Endothelial cell (in vitro differentiated cells): Measurements from ENCODE around the gene LMO1. TPM values are rescaled to one million over a fixed set of nuclear protein-coding genes. Genes with fewer than 3 reads are reported as not detected.

Experiments
- DNase-seq: peaks from one replicate; pipeline ENCODE4 v3.0.0; 2021; ENCODE audit warnings: low spot score
- H3K27ac Mint-ChIP-seq: one replicate; pipeline ENCODE4 v1.8.0; 2021; ENCODE audit warnings: mixed read lengths, inconsistent platforms; ENCODE audit not compliant: unreplicated experiment
- H3K27me3 Mint-ChIP-seq: one replicate; pipeline ENCODE4 v1.8.0; 2021; ENCODE audit warnings: mild to moderate bottlenecking, moderate library complexity, mixed read lengths, inconsistent platforms; ENCODE audit not compliant: unreplicated experiment
- H3K36me3 Mint-ChIP-seq: one replicate; pipeline ENCODE4 v1.8.0; 2021; ENCODE audit warnings: mild to moderate bottlenecking, low read depth, mixed read lengths, inconsistent platforms; ENCODE audit not compliant: unreplicated experiment
- H3K4me1 Mint-ChIP-seq: one replicate; pipeline ENCODE4 v1.8.0; 2021; ENCODE audit warnings: mild to moderate bottlenecking, mixed read lengths, inconsistent platforms; ENCODE audit not compliant: unreplicated experiment
- H3K4me3 Mint-ChIP-seq: one replicate; pipeline ENCODE4 v1.8.0; 2021; ENCODE audit warnings: mild to moderate bottlenecking, mixed read lengths, inconsistent platforms; ENCODE audit not compliant: unreplicated experiment
- H3K9me3 Mint-ChIP-seq: one replicate; pipeline ENCODE4 v1.8.0; 2021; ENCODE audit warnings: mixed read lengths, inconsistent platforms; ENCODE audit not compliant: unreplicated experiment
- total RNA-seq: library from RNA; stranded (reverse); fragmentation: NEBNext Ultra II Directional; extraction: Animal tissue kit (Norgen Biotek cat#: 25700); gene quantifications from one replicate; pipeline ENCODE4 v1.2.1, GENCODE V29; 2021; ENCODE audit not compliant: unreplicated experiment
- TF ChIP-seq, protein P1 (sequence below): fragments of 200-600 bp; sonication (generic); IDR thresholded peaks from one replicate; pipeline ENCODE4 v1.5.0; 2021; ENCODE audit warnings: antibody characterized with exemption; ENCODE audit not compliant: unreplicated experiment

Gene LMO1
- total RNA-seq, 1 donor from 2014 or later, result not detected

DNA sequence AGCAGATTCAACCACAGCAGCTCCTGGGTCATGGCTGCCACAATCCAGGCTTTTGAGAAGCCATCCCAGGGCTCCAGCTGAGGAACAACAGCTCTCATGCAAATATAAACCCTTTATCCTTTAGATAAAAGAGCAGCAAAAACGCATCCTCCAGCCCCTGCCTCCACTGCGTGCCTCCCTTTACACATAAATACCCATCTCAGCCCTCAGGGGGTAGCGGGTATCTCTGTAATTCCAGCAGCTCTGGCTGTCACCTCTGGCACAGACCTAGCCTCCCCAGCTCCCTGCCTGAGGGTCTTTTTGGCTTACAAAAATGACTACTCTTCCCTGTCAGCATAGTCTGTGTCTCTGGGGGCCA, 21.6 kb downstream of the LMO1 start:
- no peak for DNase-seq
- peaks cover 13% of the 10 kb centered on the region for H3K27me3 Mint-ChIP-seq
- TF ChIP-seq, protein P1, sequence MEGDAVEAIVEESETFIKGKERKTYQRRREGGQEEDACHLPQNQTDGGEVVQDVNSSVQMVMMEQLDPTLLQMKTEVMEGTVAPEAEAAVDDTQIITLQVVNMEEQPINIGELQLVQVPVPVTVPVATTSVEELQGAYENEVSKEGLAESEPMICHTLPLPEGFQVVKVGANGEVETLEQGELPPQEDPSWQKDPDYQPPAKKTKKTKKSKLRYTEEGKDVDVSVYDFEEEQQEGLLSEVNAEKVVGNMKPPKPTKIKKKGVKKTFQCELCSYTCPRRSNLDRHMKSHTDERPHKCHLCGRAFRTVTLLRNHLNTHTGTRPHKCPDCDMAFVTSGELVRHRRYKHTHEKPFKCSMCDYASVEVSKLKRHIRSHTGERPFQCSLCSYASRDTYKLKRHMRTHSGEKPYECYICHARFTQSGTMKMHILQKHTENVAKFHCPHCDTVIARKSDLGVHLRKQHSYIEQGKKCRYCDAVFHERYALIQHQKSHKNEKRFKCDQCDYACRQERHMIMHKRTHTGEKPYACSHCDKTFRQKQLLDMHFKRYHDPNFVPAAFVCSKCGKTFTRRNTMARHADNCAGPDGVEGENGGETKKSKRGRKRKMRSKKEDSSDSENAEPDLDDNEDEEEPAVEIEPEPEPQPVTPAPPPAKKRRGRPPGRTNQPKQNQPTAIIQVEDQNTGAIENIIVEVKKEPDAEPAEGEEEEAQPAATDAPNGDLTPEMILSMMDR, result no peak
- no peaks in the 10 kb centered on the region for H3K36me3 Mint-ChIP-seq
- no peaks in the 10 kb centered on the region for H3K4me1 Mint-ChIP-seq
- H3K9me3 Mint-ChIP-seq, result no peaks in the 10 kb centered on the region
- no peak overlapping the region for H3K4me3 Mint-ChIP-seq
- no peak overlapping the region for H3K27ac Mint-ChIP-seq

DNA sequence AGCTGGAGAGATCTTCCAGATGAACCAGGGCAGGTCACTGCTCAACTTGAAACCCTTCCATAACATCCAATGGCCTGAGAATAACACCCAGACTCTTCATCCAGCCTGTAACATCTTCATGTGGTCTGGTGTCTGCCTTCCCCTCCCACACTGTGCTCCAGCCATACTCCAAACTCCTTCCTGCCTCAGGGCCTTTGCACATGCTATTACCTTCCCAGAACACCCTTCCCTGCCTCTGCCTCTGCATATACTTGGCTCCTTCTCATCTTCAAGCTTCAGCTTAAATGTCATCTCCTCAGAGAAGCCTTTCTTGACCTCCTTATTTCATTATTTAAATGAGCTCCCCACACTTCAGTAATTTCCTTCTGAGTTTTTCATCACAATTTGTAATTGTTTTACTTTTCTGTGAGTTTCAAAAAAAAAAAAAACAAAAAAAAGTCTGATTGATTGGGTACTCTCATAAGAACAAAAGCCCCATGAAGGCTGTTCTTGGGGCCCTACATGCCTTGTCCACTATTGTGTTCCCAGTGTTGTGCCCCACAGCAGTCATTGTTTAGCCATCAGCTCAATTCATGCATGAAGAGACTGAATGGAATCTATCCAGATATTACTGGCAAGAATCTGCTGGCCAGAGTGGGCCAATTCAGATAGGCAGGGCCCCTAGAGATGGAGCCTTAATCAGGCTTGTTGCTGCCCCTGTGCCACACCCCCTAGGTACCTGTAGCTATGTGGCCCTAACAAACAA, 22.1 kb downstream of the LMO1 start:
- Mint-ChIP-seq H3K36me3 (no peaks in the 10 kb centered on the region), H3K27me3 (peaks cover 13% of the 10 kb centered on the region), H3K4me3 (no peak overlapping the region), H3K4me1 (no peaks in the 10 kb centered on the region), H3K9me3 (no peaks in the 10 kb centered on the region), H3K27ac (no peak overlapping the region)
- TF ChIP-seq, protein P1, result no peak
- no peak for DNase-seq

DNA sequence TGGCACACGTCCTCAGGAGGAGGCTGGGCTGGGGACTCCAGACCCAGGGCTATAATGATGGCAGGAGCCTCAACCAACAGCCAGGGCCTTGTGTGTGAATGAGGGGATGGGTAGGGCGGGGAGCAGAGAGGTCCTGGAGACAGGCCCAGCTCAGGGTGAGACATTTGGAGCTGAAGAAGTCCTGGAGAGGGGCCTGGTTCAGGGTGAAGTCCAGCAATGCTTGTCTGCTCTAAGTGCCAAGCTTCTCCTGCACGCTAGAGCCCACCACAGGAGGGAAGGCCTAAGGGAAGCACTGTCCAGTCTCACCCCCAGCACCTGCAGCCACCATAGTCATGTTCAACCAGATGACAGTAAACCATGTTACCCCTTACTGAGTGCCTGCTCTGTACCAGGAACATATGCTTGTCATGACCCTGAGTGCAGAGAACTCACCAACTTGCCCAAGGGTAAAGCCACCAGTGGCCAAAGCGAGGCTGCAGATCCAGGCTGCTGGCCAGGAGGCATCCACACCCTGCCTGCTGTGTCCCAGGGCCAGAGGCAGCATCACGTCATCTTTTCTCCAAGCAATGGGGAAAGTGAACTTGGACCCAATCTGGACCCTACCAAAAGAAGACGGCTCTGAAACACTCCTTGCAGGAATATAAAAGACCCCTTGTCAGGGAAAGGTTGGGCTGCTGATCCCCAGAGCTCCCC, 24.0 kb downstream of the LMO1 start:
- Mint-ChIP-seq H3K36me3 (no peaks in the 10 kb centered on the region), H3K27me3 (peaks cover 11% of the 10 kb centered on the region), H3K27ac (no peak overlapping the region), H3K4me1 (peaks cover under 1% of the 10 kb centered on the region), H3K4me3 (no peak overlapping the region), H3K9me3 (no peaks in the 10 kb centered on the region)
- TF ChIP-seq, protein P1, result no peak
- DNase-seq, result no peak

DNA sequence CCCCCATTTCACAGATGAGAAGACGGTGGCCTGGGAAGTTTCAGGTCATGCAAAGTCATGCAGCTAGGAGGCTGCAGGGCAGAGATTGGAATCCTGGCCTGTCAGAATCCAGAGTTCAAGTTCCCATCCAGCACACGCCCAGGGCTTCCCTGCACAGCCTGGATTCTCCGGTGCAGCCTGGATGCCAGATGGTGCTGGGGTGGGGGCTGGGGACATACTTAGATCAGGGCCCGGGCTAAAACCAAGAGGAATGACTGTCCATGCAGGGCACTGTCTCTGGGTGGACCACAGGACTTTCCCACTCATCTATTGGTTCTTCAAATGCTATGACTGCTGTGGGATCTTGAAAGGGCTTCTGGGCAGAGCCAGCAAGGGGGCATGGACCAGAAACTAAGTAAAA, 24.6 kb downstream of the LMO1 start:
- Mint-ChIP-seq H3K36me3 (no peaks in the 10 kb centered on the region), H3K27ac (no peak overlapping the region), H3K27me3 (peaks cover 13% of the 10 kb centered on the region), H3K9me3 (no peaks in the 10 kb centered on the region), H3K4me3 (no peak overlapping the region), H3K4me1 (peaks cover 3% of the 10 kb centered on the region)
- TF ChIP-seq, protein P1, result no peak
- DNase-seq, result no peak

DNA sequence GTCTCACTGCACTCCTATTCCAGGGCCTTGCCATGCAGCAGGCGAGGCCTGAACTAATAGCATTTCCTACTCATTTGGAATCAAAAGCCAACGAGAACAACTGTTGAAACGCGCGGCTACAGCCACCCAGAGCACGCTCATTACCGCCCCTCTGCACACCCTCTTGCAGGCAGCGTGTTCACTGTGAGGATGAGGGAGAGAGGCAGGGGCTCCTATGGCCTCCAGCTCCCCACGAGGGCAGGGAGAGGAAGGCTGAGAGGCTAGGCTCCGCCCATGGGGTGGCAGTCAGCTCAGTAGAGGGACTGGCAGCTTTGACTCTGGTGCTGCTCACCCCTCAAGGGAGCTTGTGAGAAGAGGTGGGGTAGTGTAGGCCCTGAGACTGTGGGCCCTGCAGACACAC, 26.2 kb downstream of the LMO1 start:
- TF ChIP-seq, protein P1, result no peak
- H3K27ac Mint-ChIP-seq, result no peak overlapping the region
- peaks cover 3% of the 10 kb centered on the region for H3K4me1 Mint-ChIP-seq
- no peaks in the 10 kb centered on the region for H3K9me3 Mint-ChIP-seq
- no peak for DNase-seq
- H3K27me3 Mint-ChIP-seq, result peaks cover 12% of the 10 kb centered on the region
- no peaks in the 10 kb centered on the region for H3K36me3 Mint-ChIP-seq
- no peak overlapping the region for H3K4me3 Mint-ChIP-seq
